ENCODE measurements around the gene APOL1. TPM values are rescaled to one million over a fixed set of nuclear protein-coding genes. Genes with fewer than 3 reads are reported as not detected.
"Not testable (repeated sequence)": the region's sequence is repeated elsewhere in the genome, so short reads cannot be mapped to it uniquely, and the experiment has no call there.

APOL1 gene
- total and polyA plus RNA-seq, 2 of the 13 experiments (the other 11 are each of a cell fraction or from before 2014, with no cell fraction given), result 20.3 to 75.0 TPM

- TF ChIP-seq MIER2 (CRISPR knock-in tag; IDR thresholded peaks at IDR 0.05) (peak; percentile 64), AHDC1 (CRISPR knock-in tag; IDR thresholded peaks at IDR 0.05; ENCODE audit: borderline replicate concordance) (peak; percentile 70), DRAP1 (CRISPR knock-in tag; IDR thresholded peaks at IDR 0.05) (peak; percentile 93), GABPA (CRISPR knock-in tag; IDR thresholded peaks at IDR 0.05; ENCODE audit: low read depth) (0 out of 2 replicates have a peak, but pooled peaks have one; percentile 27), HHEX (CRISPR knock-in tag; IDR thresholded peaks at IDR 0.05) (peak; percentile 52; the same call in 1 of the 2 replicates), ATF5 (CRISPR knock-in tag; IDR thresholded peaks at IDR 0.05; ENCODE audit: low read depth) (0 out of 2 replicates have a peak, but pooled peaks have one; percentile 54), SP1 (CRISPR knock-in tag; IDR thresholded peaks at IDR 0.05) (0 out of 2 replicates have a peak, but pooled peaks have one; percentile 11), ZNF263 (CRISPR knock-in tag; IDR thresholded peaks at IDR 0.05) (peak; percentile 39; the same call in 1 of the 2 replicates), ZNF430 (CRISPR knock-in tag; IDR thresholded peaks at IDR 0.05) (peak; percentile 79; the same call in 1 of the 2 replicates), ZBTB4 (CRISPR knock-in tag; IDR thresholded peaks at IDR 0.05; ENCODE audit: borderline replicate concordance) (peak; percentile 81; the same call in 1 of the 2 replicates), TFDP1 (CRISPR knock-in tag; IDR thresholded peaks at IDR 0.05; ENCODE audit: borderline replicate concordance) (peak; percentile 54; the same call in 1 of the 2 replicates), POLR2A (IDR thresholded peaks at IDR 0.05; ENCODE audit: insufficient read depth in 1 of 2, low read depth in 2 of 2, low read length in 2 of 2) (peak; percentile 53 to 55; a peak in 3 of 4 replicates), FOSL2 (CRISPR knock-in tag; IDR thresholded peaks at IDR 0.05) (peak; percentile 34; the same call in 1 of the 2 replicates), MEIS2 (CRISPR knock-in tag; IDR thresholded peaks at IDR 0.05) (peak; percentile 72; the same call in 1 of the 2 replicates), EP300 (IDR thresholded peaks at IDR 0.05; ENCODE audit: low read depth in 2 of 2, low read length in 2 of 2) (peak in 1 of 2 experiments; percentile 83; a peak in 2 of 4 replicates), EP300 (CRISPR knock-in tag; IDR thresholded peaks at IDR 0.05; ENCODE audit: borderline replicate concordance) (peak; percentile 79), HDAC2 (CRISPR knock-in tag; IDR thresholded peaks at IDR 0.05) (peak; percentile 83)
- TF ChIP-seq GABPA (IDR thresholded peaks at IDR 0.05; ENCODE audit: low read depth, low read length); SP1 (IDR thresholded peaks at IDR 0.05): not testable (repeated sequence)
Observed at GRCh38 chr22:36251979-36252608, 839 bp upstream of the APOL1 start (continued).
